K562 (cell line): ENCODE results near the gene ODAM. TPM values are rescaled to one million over a fixed set of nuclear protein-coding genes. Genes with fewer than 3 reads are reported as not detected.

Experiments used
- ATAC-seq: fragments of 200-7000 bp; cut with Tn5 transposase; 3 replicates; pipeline ENCODE4 v1.9.1; 2020; ENCODE audit warnings: moderate library complexity
- BruUV-seq: library from RNA; stranded (reverse); fragments of 400-500 nt; replicated peaks from 2 replicates; lab custom pipeline; 2021; lab: Mats Ljungman, UMichigan
- CTCF ChIA-PET: fragments of 300-600 bp; formaldehyde crosslinking; extraction: SDS; loops from one replicate; lab custom pipeline; 2021; ENCODE audit warnings: low intra/inter-chr PET ratio; lab: Yijun Ruan, JAX
- POLR2A ChIA-PET: fragments of 300-600, 350-650 bp; sonication (Branson Sonifier 250); formaldehyde crosslinking; extraction: SDS; loops from one replicate; lab custom pipeline; 2021; ENCODE audit warnings: antibody characterized with exemption, inconsistent platforms; lab: Yijun Ruan, JAX
- DNase-seq, 4 experiments: peaks; one replicate each; pipeline versions ENCODE4 v3.0.0 to v3.0.0-alpha.2; 2011 to 2018; ENCODE audit warnings: low spot score in 3 of 4, mixed read lengths in 3 of 4; ENCODE audit errors: extremely low read depth in 1 of 4
- FAIRE-seq: peaks from 2 replicates; lab custom pipeline; 2011; peaks lifted over from hg19 to GRCh38; lab: Jason Lieb, UNC
- H2AFZ ChIP-seq: 2 replicates; pipeline ENCODE4 v1.6.0; 2011; ENCODE audit warnings: low read depth, low read length, control low read depth, inconsistent platforms
- H3K27ac ChIP-seq: fragments of 200-600 bp; 3 replicates; pipeline ENCODE4 v1.8.0; 2011; ENCODE audit warnings: low read depth, mild to moderate bottlenecking, control low read depth, inconsistent platforms, low read length, moderate library complexity, mixed read lengths; ENCODE audit errors: extremely low read depth
- H3K27me3 ChIP-seq, 2 experiments: fragments of 300-600 bp in 1 of 2; 2 replicates in 1 of 2; 3 replicates in 1 of 2; pipeline versions ENCODE4 v1.6.0 to v1.8.0; 2011; ENCODE audit warnings: inconsistent platforms in 2 of 2, low read length in 2 of 2, mild to moderate bottlenecking in 1 of 2, mixed read lengths in 1 of 2, moderate library complexity in 1 of 2; ENCODE audit not compliant: control insufficient read depth in 2 of 2, insufficient read depth in 2 of 2
- H3K36me3 ChIP-seq: fragments of 300-600 bp; 3 replicates; pipeline ENCODE4 v1.8.0; 2011; ENCODE audit warnings: mild to moderate bottlenecking, low read length, inconsistent platforms; ENCODE audit not compliant: control insufficient read depth, insufficient read depth
- H3K4me1 ChIP-seq, 2 experiments: fragments of 200-600 bp in 1 of 2; replicated peaks in 1 of 2; 2 replicates in 1 of 2; 3 replicates in 1 of 2; pipeline versions ENCODE4 v1.5.1 to v1.8.0; 2011; ENCODE audit warnings: inconsistent platforms in 2 of 2, low read length in 2 of 2, mild to moderate bottlenecking in 1 of 2, mixed read lengths in 1 of 2, moderate library complexity in 1 of 2; ENCODE audit not compliant: control insufficient read depth in 2 of 2, insufficient read depth in 2 of 2
- H3K4me2 ChIP-seq: 2 replicates; pipeline ENCODE4 v1.6.1; 2011; ENCODE audit warnings: low read length, control low read depth, inconsistent platforms, mixed read lengths; ENCODE audit not compliant: insufficient read depth
- H3K4me3 ChIP-seq: fragments of 200-600 bp; sonication (generic), shearing (Covaris generic); 2 replicates; pipeline ENCODE4 v1.5.1; 2016; ENCODE audit warnings: control low read depth, inconsistent platforms
- H3K79me2 ChIP-seq: fragments of 200-600 bp; 3 replicates; pipeline ENCODE4 v1.8.0; 2011; ENCODE audit warnings: low read length, inconsistent platforms; ENCODE audit not compliant: control insufficient read depth, insufficient read depth
- H3K9ac ChIP-seq, 2 experiments: 2 replicates each; pipeline versions ENCODE4 v1.6.0 to v1.6.1; 2011; ENCODE audit warnings: low read depth in 2 of 2, low read length in 2 of 2, control low read depth in 1 of 2, inconsistent platforms in 1 of 2, mild to moderate bottlenecking in 1 of 2, mixed read lengths in 1 of 2; ENCODE audit not compliant: insufficient read depth in 1 of 2
- H3K9me1 ChIP-seq: one replicate; pipeline ENCODE4 v1.6.0; 2011; ENCODE audit warnings: inconsistent platforms, mild to moderate bottlenecking, low read length, moderate library complexity; ENCODE audit not compliant: control insufficient read depth, insufficient read depth
- H3K9me3 ChIP-seq: replicated peaks from 2 replicates; pipeline ENCODE4 v1.5.1; 2011; ENCODE audit warnings: low read depth, low read length, inconsistent platforms; ENCODE audit not compliant: control insufficient read depth, insufficient read depth
- H4K20me1 ChIP-seq: replicated peaks from 2 replicates; pipeline ENCODE4 v1.6.1; 2011; ENCODE audit warnings: low read length, inconsistent platforms, mixed read lengths; ENCODE audit not compliant: control insufficient read depth, insufficient read depth
- CTCF ChIP-seq, 3 experiments: IDR thresholded peaks in 2 of 3; conservative IDR thresholded peaks in 1 of 3; 2 replicates each; pipeline ENCODE4 v1.5.1; 2011 to 2012; ENCODE audit warnings: low read length in 3 of 3, mild to moderate bottlenecking in 3 of 3, control low read depth in 2 of 3, improper control_type of control experiment in 1 of 3, inconsistent platforms in 1 of 3, low read depth in 1 of 3, mixed read lengths in 1 of 3, moderate library complexity in 1 of 3; ENCODE audit not compliant: insufficient read depth in 2 of 3
- RAD21 ChIP-seq, 2 experiments: fragments of 250-450 bp in 1 of 2; fragments of 450-650 bp in 1 of 2; sonication (Bioruptor Pico) in 1 of 2; formaldehyde crosslinking in 1 of 2; IDR thresholded peaks in 1 of 2; conservative IDR thresholded peaks in 1 of 2; 2 replicates each; pipeline versions ENCODE4 v1.4.0 to v1.8.0; 2020 to 2022; ENCODE audit warnings: mild to moderate bottlenecking in 2 of 2, moderate library complexity in 1 of 2
- RBFOX2 ChIP-seq: fragments of 200-400 bp; formaldehyde crosslinking; IDR thresholded peaks from 2 replicates; pipeline ENCODE4 v1.6.1; 2017; ENCODE audit warnings: low read depth, mild to moderate bottlenecking, low read length, moderate library complexity
- SNRNP70 ChIP-seq: fragments of 200-400 bp; formaldehyde crosslinking; optimal IDR thresholded peaks from 2 replicates; pipeline ENCODE3; 2017; ENCODE audit warnings: low read depth, low read length
- SRF ChIP-seq, 2 experiments: fragments of 250-450, 450-650 bp in 1 of 2; sonication (Bioruptor Pico) in 1 of 2; sonication (generic) in 1 of 2; formaldehyde crosslinking; IDR thresholded peaks; 2 replicates each; pipeline versions ENCODE4 v1.5.0 to v1.5.1; 2020 to 2022; ENCODE audit warnings: mild to moderate bottlenecking in 1 of 2, missing genetic modification reagents in 1 of 2
- TAF7 ChIP-seq: fragments of 450-650 bp; IDR thresholded peaks from 2 replicates; pipeline ENCODE4 v1.6.1; 2016; ENCODE audit warnings: missing genetic modification characterization, missing compliant biosample characterization
- THRAP3 ChIP-seq: fragments of 450-650 bp; IDR thresholded peaks from 2 replicates; pipeline ENCODE4 v1.6.1; 2016; ENCODE audit warnings: mild to moderate bottlenecking, inconsistent platforms, borderline replicate concordance
- ZKSCAN8 ChIP-seq: fragments of 200-800 bp; sonication (Bioruptor generic); IDR thresholded peaks from 2 replicates; pipeline ENCODE4 v1.6.1; 2016; ENCODE audit warnings: missing genetic modification characterization, missing compliant biosample characterization
- ZNF609 ChIP-seq: sonication (generic); formaldehyde crosslinking; IDR thresholded peaks from 2 replicates; pipeline ENCODE4 v1.8.1; 2023; ENCODE audit warnings: missing genetic modification reagents, mild to moderate bottlenecking, borderline replicate concordance
- WGBS: fragments of 100-300 bp; shearing (Covaris generic); methylation state at CpG from one replicate; pipeline ENCODE4 v1.1.6; 2016; ENCODE audit warnings: low coverage, mixed read lengths; ENCODE audit not compliant: insufficient coverage; ENCODE audit errors: missing lambda C conversion rate; 5-methylcytosine and 5-hydroxymethylcytosine counted together
- in situ Hi-C: fragments of 300-500 bp; cut with MboI; formaldehyde crosslinking; loops from 4 replicates; pipeline ENCODE4 v1.15.0; 2018; ENCODE audit warnings: inconsistent platforms, mixed read lengths
- intact Hi-C: fragments of 100-400 bp; cut with micrococcal nuclease; formaldehyde crosslinking; loops from 2 replicates; pipeline ENCODE4 v1.14.2; 2022
- polyA plus RNA-seq, 8 experiments: library from polyadenylated mRNA; depleted of rRNA in 4 of 8; stranded (reverse) in 5 of 8; unstranded in 3 of 8; fragments of >200 nt; fragmentation: Nextera tagmentation in 2 of 8; fragmentation: Illumina TruSeq in 1 of 8; extraction: Ambion mirVana in 2 of 8; extraction: Trizol in 1 of 8; gene quantifications; 2 replicates each; pipeline versions ENCODE4 v1.2.1 to v1.2.3, GENCODE V29; 2011 to 2014; ENCODE audit warnings: inconsistent platforms in 1 of 8, missing spikeins in 1 of 8
- total RNA-seq, 7 experiments: library from RNA; depleted of rRNA in 6 of 7; stranded (reverse); fragments of >200 nt in 6 of 7; fragmentation: Illumina TruSeq in 2 of 7; extraction: Trizol in 2 of 7; gene quantifications; 2 replicates each; pipeline versions ENCODE4 v1.2.1 to v1.2.3, GENCODE V29; 2011 to 2021; ENCODE audit warnings: low replicate concordance in 1 of 7

The ODAM gene
- total and polyA plus RNA-seq, 9 of the 15 experiments (the other 6 are each of a cell fraction or from before 2014, with no cell fraction given): not detected

- no peak for TF ChIP-seq ZKSCAN8
Observed at GRCh38 chr4:70182517-70183167, 12.9 kb upstream of the ODAM start (continued).

GRCh38 chr4:70183168-70183939 is 12.2 kb upstream of the ODAM start:
- H3K79me2 ChIP-seq: no peaks in the 10 kb centered on the region
- ChIA-PET POLR2A (no interaction called here), CTCF (no interaction called here)
- H3K4me1 ChIP-seq: no peaks in the 10 kb centered on the region
- H3K9ac ChIP-seq: no peak overlapping the region
- ATAC-seq (peak; percentile 36; the same call in 1 of the 3 replicates), FAIRE-seq (no peak), DNase-seq (peak; percentile 8 to 33 (median 17))
- no peak overlapping the region for H3K4me2 ChIP-seq
- H3K9me1 ChIP-seq: no peaks in the 10 kb centered on the region
- no peaks in the 10 kb centered on the region for H3K9me3 ChIP-seq
- H4K20me1 ChIP-seq: no peaks in the 10 kb centered on the region
- BruUV-seq: no TSS peak
- intact Hi-C loops (no loop called here), in situ Hi-C loops (no loop called here)
- H2AFZ ChIP-seq: no peak overlapping the region
- WGBS: 3% methylated on average over 6 of the region's 6 CpGs
- no peaks in the 10 kb centered on the region for H3K27me3 ChIP-seq
- no peak overlapping the region for H3K27ac ChIP-seq
- no peak overlapping the region for H3K4me3 ChIP-seq
- H3K36me3 ChIP-seq: no peaks in the 10 kb centered on the region
- TF ChIP-seq RAD21 (CRISPR knock-in tag; conservative IDR thresholded peaks at IDR 0.05 in 1 of 2, IDR thresholded peaks at IDR 0.05 in 1 of 2) (peak in 1 of 2 experiments; percentile 43; a peak in 3 of 4 replicates), TAF7 (tag) (no peak), CTCF (IDR thresholded peaks at IDR 0.05 in 2 of 3, conservative IDR thresholded peaks at IDR 0.05 in 1 of 3; ENCODE audit: insufficient read depth in 2 of 3, low read depth in 1 of 3, low read length in 3 of 3) (peak; percentile 34 to 61 (median 51); a peak in 3 of 6 replicates), RBFOX2 (no peak), SNRNP70 (no peak), THRAP3 (no peak), SRF (CRISPR knock-in tag; IDR thresholded peaks at IDR 0.05) (no peak), ZNF609 (CRISPR knock-in tag) (no peak)
